Glomerular visceral epithelial cell (primary cell): Measurements from ENCODE around the gene COPZ1.

Source experiments
- DNase-seq: peaks from one replicate; pipeline ENCODE4 v3.0.0-alpha.2; 2016; ENCODE audit errors: extremely low spot score

The COPZ1 gene

DNA sequence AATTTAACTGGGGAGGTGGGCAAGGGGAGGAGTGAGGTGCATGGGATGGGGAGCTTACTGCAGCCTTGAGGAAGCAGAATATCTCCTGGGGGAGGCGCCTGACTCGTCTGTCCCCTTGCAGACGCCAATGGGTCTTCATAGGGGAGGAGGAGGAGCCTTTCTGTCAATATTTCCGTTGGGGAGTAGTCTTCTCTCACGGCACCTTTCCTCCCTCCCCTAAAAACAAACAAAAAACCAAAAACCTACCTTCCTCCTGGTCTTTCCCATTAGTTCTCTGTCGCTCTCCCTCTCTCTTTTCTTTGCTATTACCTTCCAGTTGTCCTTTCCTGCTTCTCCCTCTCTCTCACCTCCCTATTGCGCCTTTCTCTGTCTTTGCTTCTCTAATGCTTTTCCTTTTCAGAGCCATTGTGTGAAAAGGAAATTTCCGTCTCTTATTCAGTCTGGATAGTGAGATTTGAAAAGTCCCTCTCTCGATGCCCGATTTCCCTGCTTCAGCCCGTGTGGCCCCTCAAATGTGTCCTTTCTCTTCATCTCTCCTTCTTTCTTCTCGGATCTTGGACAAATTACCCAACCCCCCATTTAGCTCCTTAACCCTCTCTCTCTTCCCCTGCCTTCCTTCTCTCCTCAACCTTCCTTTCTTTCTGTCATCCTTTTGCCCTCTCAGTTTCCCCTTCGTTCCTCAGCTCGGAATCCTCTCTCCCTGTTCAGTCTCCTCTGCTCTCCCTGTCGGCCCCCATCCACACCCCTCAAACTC lies 33.4 kb downstream of the COPZ1 start:
- DNase-seq = no peak

DNA sequence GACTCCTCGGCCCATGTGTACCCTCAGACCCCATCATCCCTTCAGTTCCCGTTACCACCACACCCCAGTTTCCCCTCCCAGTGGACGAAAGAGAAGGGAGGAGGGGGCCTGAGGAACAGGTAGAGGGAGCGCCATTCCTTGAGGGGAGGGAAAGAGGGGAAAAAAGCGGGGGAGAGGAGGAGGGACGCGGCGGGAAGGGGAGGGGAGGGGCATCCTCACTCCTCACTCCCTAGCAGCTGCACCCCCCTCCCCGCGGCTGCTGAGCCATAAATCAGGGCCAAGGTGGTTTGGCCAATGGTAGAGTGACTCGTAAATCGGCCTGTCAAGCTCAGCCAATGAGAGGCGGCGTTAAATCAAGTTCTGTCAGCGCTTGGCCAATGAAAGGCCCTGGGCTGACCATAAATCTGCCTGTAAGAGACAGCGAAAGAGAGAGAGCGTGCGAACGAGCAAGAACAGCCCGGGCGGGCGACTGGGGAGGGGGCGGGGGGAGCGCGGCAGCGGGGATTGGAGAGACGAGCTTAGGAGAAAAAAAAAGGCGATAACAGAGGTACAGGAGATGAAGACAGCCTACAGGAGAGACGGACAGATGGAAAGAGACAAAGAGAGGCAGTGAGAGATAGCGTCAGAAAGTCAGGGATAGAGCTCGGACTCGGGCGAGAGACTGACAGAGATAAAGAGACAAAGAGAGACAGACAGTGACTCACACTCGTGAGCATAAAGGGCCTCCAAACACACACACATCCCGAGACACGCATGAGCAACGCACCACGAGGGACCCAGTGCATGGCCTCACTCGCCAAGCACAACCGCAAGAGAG lies 34.2 kb downstream of the COPZ1 start:
- DNase-seq = peak; percentile 99

DNA sequence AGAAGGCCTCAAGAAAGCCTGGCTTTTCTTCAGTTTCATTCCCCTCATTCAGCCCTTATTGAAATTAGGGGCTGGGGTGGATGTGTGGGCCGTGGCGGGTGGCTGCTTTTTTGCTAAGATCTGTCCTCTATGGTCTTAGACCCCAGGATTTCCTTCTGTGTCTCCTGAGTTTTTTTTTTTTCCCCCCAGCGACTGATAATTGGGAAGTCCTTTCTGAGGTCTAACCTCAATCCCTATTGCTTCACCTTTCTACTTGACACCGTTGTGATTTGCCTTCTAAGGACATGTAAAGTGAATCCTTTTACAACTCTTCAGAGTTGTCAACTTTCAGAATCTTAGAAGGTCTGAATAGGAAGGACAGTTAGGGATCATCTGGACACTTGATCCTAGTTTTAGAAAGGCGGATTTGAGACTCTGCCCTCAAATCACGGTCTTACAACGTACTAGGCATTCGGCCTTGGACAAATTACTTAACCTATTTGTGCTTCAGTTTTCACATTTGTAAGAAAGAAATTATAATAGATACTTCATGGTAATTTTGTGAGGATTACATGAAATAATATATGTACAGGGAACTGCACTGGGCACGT lies 34.9 kb downstream of the COPZ1 start:
- DNase-seq = no peak

DNA sequence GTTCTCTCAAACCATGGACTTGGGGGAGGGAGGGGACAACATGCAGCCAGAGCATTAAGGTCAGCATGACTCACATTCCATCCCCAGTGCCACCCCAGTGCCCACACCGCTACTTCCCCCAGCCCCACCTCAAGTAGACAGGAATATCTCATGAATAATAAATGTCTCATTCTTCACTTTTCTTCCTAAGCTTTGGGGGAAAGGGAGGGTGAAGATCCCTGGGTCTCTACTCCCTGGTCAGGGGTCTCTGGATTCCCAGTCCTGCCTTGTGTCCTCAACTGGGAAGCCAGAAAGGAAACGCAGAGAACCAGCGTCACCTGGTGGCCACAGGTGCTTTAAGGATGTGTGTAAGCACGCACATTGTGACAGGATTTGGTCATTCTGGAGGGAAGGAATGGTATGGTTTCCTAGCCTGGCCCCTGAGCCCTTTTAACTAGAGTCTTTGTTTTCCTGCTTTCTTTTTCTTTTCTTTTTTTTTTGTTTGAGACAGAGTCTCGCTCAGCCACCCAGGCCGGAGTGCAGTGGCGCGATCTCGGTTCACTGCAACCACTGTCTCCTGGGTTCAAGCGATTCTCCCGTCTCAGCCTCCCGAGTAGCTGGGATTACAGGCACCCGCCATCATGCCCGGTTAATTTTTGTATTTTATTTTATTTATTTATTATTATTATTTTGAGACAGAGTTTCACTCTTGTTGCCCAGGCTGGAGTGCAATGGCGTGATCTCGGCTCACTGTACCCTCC lies 36.0 kb downstream of the COPZ1 start:
- DNase-seq = peak; percentile 74

DNA sequence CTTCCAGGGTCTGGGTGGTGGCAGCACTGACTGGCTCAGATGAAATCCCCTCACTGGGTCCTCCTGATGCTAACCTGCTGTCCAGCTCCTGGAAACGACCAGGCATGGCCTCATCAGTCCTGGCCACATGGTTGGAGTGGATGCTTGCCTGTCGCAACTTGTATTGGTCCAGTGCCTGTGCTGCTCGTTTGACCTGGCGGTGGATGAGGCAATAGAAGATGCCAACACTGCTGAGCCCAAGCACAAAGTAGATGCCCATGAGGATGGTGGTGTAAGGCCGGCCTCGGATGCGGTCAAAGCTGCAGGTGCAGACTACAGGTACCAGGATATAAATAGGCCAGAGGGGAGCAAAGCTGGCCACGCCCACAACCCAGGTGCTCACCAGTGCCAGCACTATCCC lies 38.1 kb downstream of the COPZ1 start:
- DNase-seq = no peak

DNA sequence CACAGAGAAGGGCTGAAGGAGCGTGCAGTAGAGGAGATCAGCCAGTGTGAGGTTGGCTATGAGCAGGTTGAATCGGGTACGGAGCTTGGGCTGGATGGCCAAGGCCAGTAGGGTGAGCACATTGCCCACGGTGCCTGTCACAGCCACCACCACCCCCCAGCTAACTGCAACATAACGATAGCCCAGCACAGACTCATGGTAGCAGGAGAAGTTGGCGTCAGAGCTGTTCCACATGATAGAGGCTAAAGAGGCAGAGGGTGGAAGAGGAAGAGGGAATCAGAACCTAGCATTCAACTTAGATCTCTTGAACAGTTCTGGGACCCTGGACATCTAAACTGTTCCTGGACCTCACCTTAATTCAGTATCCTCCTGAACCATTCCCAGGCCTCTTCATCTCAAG lies 38.7 kb downstream of the COPZ1 start:
- DNase-seq = no peak

DNA sequence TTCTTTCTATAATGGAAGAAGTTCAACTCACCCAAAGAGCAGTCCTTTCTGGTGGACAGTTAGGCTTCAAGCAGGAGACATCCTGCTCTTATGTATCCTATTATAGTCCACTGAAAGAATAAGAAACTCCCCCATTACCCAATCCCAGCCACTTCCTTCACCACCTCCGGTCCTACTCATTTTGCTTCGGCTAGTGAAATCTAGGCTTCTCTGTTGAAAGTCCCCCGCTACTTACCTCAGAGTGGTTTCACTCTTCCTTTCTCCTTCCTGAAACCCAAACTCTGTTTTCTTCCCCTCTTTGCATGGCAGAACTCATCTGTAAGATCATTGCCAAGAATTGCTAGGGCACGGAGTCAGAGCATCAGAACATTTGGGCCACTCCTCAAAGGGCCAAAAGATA lies 39.5 kb downstream of the COPZ1 start, which contains the start of gene GPR84:
Gene GPR84, minus strand, starts transcription at position 74 of the 400 bp plus-strand sequence. CDS start 635 bp downstream, outside the sequence.
- DNase-seq = no peak

DNA sequence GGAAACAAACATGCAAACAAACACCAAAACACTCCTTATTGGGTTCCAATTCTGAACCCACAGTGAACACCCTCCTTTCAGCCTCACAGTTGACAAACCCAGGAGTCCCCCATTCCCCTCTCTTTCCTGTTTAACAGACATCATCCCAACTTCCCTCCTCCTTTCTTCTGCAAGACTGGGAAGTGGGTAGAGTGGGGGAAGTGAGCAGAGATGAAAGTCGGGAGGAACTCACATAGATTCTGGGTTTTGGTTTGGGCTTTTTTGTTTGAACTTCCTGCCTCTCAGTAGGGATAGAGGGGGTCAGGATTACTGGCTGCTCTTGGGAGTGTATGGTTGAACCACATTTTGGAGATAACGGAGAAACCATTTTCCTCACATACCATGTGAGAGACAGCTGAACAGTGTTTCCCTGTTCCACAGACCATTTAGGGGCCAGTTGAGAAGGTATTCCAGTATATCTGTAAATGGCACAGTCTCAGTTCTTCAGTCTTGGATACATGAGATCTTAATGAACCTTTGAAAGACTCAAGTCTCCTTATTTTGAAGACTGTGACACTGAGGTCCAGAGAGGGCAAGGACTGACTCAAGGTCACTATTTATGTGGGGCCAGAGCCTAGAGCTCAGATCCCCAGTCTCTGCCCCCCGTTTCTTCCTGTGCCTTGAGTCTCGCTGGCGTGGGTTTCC lies 43.2 kb downstream of the COPZ1 start:
- no peak for DNase-seq

DNA sequence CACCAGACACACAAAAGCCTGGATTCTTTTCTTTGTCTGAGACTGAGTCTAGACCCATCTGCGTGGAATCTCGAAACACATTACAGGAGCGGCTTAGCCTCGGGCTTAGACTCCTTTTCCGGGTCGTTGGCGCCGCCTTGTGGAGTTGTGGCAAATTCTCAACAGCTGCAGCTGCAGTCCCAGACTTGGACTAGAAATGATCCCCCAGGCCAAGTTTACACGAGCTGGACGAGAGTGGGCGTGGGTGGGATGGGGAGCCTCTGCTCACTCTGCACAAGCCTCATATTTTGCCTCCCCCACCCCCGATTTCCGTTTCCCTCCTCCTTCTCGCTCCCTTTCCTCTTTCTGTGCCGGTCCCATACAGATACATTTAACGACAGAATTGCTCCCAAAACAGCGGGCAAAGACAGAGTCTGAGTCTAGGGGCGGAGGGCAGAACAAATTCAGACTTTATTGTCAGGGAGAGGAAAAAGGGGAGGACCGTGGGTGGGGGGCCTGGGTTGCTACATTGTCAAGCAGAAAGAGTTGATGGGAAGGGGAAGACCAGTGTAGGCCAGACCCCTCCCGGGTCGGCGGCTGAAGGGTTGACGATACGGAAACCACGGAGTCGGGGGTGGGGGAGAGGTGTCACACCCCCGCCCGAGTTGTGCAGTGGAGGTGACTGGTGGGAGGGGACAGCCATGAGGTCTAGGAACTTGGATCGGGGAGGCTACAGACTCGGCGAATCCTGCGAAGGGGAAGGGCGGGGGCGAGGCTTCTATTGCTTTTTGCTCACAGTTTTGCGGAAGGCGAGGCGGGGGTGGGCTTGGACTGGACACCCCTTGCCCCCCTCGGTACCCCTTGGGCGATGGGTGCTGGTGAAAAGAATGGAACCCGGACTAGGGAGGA lies 44.0 kb downstream of the COPZ1 start:
- peak; percentile 83 for DNase-seq

DNA sequence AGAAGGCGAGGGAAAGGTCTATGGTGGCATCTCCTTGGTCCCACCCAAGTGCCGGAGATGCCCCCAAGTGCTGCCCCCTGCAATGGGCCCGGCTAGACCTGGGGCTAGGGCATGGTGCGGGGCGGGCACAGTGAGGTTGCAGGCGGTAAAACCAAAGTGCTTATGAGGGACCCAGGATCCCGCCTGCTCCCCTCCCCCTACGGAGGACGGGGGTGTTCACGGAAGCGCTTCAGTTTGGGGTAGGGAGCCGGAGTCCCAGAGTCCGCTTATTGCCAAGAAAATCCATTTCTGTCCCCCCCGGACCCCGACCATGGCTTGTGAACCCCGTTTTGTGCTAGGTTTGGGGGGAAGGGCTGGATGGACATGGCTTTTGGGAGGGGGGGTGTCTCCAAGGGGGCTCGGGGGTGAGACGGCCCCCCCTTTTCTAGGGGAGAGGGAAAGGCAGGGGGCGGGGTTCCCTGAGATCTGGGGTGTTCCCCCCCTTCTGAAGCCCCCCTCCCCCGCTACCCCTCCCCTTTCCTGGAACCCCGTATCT lies 44.7 kb downstream of the COPZ1 start:
- no peak for DNase-seq

DNA sequence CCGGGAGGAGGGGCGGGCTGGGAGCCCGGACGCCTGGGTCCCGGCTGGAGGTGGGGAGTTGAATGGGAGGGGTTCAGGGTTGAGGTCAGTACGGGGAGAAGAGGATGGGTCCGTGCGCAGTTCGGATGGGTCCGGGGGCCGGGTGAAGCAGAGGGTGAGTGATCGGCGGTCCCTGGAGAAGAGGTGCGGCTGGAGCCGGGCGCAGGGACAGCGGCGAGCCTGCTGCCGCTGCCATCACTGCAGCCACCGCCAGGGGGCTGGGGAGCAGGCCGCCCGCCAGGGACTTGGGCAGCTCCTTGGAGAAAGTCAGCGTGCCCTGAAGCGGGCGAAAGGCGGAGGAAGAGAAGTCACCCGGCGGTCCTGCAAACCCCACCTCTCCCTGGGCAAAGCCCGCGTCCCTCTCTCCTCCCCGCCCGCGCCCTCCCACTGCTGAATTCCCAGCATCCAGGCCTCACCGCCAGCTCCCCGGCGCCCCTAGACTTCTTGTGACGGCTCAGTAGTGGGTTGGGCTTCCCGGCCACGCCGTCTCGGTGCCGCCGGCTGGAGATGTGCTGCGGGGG lies 45.3 kb downstream of the COPZ1 start:
- DNase-seq = peak; percentile 86

DNA sequence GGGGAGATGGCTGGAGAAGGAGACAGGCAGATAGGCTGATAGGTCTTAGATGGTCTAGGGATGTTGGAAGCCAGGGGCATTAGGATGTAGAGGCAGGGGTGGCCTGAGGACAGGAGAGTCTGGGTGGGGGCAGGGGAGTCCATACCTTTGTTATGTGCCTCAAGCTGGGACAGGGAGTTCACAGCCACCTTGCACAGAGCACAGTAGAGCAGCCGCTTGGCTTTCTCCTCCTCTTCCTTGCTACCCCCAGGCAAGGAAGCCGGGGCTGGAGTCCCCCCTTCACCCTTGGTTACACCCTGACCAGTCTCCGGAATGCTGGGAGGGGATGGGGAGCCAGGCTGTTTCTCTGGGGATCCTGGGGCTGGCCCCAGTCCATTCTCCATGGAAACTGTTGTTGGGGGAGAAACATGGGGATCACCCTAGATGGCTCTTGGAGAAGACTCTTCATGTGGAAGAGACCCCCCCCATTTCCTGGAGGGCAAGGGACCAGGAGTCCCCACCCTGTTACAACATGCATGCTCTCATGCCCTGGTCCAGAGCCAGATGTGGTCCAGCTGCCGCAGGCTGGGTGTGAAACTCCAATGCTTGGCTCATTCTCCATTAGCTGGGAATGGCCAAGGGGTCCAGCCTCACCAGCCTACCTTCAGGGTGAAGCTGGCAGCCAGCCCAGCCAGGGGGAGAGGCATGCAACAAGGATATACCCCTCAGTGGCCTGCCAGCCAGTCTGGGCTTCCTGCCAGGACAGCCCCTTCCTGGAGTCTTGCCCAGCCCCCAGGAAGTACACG lies 46.6 kb downstream of the COPZ1 start:
- peak; percentile 75 for DNase-seq

DNA sequence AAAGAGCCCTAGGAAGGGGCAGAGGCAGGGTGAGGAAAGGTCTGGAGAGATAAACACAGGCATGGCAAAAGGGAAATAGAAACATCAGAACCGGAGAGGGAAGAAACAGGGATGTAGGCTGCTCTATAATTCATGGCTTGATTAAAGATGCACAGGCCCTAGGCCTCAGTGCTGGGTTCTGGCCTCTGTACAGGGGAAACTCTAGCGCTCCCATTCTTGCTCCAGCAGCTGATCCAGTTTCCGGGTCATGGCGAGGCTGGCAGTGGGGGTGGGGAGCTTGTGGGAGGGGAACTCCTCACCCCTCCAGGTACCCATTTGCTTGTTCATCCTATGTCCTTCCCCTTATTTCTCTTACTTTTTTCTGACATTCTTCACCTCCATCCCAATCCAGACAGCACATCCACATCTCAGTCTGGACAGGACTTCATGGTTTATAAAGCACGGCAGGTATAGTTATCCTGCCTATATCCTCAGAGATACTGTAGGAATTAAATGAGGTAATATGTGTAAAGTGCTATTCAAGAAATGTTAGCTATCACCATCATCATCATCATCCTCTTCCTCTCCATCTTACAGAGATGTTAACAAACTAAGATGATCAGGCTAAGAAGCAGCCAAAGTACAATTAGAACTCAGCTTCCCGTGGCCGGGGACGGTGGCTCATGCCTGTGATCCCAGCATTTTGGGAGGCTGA lies 47.3 kb downstream of the COPZ1 start:
- no peak for DNase-seq

DNA sequence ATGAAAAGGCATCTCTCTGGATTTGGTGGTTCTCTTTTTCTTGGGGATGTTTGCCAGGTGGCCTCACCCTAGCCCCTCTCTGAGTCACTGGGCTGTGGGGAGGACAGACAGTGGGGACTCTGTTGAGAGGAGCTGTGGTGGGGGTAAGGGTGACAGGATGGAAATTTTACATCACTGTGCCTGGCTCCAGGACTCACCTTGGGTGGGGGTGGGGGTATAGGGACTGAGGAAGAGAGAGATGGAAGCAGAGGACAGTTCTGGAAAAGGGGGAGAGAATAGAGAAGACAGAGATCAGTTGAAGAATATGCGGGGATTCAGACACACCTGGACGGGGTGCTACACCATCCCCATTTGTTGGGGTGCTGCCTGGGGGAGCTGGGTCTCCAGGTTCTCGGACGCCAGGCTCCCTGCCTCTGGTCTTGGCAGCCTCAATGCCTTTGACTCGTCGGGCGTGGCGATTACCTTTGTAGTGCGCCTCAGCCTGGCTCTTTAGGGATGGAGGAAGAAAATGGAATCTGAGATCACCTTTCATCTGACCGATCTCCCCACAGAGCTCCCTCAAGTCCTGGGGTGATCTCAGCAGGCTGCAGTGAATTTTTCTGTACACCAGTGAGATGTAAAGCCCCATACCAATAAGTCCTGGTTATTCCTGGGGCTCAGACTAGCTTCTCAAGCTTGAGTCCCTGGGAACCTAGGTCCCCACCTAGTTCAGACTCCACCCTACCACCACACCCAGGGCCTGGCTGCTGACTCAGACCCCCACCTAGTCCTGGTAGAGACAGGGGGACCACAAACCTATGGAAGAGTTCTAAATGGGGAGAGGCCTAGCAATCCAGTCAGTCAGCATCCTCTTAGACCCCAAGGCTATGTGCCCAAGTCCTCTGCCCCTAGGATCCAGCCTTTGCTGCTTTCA lies 49.0 kb downstream of the COPZ1 start:
- DNase-seq = no peak

DNA sequence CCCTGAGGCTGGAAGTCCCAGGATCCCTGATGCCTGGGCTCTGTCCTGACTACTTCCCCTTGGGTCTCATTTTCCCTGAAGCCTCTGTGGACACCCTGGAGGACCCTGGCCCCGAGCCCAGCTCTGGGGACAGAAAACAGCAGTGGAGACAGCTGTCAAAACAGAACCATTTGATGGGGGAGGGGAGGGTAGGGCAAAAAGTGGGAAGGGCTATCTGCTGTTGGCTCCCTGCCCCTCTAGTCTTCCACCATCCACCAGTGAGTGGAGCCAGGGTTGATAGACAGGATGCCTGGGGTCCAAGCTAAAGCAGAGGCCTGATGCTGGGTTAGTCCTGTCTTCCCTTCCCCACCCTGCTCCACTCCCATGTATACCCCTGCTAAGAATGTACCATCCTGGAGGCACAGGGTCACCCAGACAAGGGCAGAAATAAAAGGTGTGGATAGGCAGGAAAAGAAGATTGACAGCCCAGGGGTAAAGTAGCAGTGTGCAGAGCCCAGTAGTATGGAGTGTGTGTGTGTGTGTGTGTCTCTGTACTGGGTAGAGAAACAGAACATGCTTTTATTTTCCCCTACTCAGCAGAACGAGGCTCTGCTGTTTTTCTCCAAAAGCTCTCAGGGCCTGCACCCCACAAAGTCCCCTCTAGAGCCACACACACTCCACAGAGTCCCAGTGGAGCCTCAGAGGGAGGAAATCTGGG lies 49.8 kb downstream of the COPZ1 start:
- no peak for DNase-seq

DNA sequence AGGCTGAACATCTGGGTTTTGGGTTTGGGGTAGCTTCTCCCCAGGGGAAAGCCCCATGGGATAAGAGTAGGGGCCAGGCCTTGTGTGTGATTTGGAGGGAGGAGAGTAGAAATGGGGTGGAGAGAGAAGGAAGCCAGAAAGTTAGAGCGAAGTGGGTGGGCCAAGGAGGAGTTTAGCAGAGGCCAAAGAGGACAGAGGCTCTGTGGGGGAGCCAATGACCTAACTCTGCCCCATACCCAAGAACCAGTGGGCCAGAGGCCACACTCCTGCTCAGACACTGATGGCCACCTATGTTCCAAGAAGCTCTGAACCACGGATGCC lies 50.3 kb downstream of the COPZ1 start:
- DNase-seq = no peak

DNA sequence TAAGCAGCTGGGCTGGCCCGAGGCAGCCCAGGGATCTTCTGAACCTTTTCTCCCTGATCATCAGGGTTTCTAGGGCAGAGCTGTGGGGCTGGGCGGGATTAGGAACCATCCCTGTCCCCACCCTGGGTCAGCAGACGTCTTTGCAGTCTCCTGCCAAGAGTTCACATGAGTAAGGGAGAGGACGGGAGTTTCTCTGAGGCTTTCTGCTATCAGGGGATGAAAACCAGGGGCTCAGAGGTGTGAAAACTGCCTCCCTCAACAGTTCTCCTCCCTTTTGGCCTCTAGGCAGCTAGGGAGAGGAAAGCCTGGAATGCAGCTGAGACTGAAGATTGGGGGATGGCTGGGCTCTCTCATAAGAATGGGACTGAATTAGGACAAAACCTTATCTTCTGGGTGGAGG lies 51.7 kb downstream of the COPZ1 start:
- DNase-seq = no peak
